ENCODE data around the gene SDHAF1. TPM values are rescaled to one million over a fixed set of nuclear protein-coding genes. Genes with fewer than 3 reads are reported as not detected.
"Not testable (repeated sequence)": the region's sequence is repeated elsewhere in the genome, so short reads cannot be mapped to it uniquely, and the experiment has no call there.

SDHAF1 gene
- total RNA-seq, 1 donor = 21.0 TPM

DNA sequence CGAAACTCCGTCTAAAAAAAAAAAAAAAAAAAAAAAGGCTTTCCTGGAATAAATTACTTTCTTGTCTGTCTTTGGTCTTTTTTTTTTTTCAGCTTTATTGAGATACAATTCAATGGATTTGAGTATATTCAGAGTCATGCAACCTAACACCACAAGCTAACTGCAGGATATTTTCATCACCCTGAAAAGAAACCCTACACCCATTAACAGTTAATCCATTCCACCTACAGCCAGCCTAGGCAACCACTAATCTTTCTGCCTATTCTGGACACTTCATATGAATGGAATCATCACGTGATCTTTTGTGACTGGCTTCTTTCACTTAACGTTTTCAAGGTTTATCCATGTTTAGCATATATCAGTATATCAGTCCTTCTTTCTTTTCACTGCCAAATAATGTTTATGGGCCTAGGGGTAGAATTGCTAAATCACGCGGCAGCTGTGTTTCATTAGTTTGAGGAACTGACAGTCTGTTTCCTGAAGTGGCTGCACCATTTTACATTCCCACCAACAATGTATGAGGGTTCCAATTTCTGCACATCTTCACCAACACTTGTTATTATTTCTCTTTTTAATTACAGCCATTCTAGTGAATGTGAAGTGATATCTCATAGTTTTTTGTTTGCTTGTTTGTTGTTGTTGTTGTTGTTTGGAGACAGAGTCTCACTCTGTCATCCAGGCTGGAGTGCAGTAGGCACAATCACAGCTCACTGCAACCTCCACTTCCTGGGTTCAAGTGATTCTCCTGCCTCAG, 38.9 kb upstream of the SDHAF1 start:
- no peak overlapping the region for H3K27ac ChIP-seq (ENCODE audit: low read depth, low read length)
- TF ChIP-seq, protein P1, sequence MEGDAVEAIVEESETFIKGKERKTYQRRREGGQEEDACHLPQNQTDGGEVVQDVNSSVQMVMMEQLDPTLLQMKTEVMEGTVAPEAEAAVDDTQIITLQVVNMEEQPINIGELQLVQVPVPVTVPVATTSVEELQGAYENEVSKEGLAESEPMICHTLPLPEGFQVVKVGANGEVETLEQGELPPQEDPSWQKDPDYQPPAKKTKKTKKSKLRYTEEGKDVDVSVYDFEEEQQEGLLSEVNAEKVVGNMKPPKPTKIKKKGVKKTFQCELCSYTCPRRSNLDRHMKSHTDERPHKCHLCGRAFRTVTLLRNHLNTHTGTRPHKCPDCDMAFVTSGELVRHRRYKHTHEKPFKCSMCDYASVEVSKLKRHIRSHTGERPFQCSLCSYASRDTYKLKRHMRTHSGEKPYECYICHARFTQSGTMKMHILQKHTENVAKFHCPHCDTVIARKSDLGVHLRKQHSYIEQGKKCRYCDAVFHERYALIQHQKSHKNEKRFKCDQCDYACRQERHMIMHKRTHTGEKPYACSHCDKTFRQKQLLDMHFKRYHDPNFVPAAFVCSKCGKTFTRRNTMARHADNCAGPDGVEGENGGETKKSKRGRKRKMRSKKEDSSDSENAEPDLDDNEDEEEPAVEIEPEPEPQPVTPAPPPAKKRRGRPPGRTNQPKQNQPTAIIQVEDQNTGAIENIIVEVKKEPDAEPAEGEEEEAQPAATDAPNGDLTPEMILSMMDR (IDR thresholded peaks at IDR 0.05; ENCODE audit: extremely low read depth, low read depth, low read length) = no peak
- H2AFZ ChIP-seq (ENCODE audit: low read length) = no peak overlapping the region
- no peaks in the 10 kb centered on the region for H3K4me1 ChIP-seq (ENCODE audit: insufficient read depth, low read length)
- H4K20me1 ChIP-seq (ENCODE audit: insufficient read depth, low read length) = no peaks in the 10 kb centered on the region
- H3K27me3 ChIP-seq (ENCODE audit: insufficient read depth, low read length) = peaks cover 28% of the 10 kb centered on the region
- no peaks in the 10 kb centered on the region for H3K36me3 ChIP-seq (ENCODE audit: insufficient read depth, low read length)
- no peaks in the 10 kb centered on the region for H3K9me3 ChIP-seq (ENCODE audit: low read depth, low read length)
- no peaks in the 10 kb centered on the region for H3K79me2 ChIP-seq (ENCODE audit: insufficient read depth, low read length)
- H3K4me3 ChIP-seq (ENCODE audit: insufficient read depth, low read length) = no peak overlapping the region
- H3K4me2 ChIP-seq (ENCODE audit: insufficient read depth, low read length) = no peak overlapping the region
- DNase-seq (ENCODE audit: insufficient read length, low spot score, missing footprints) = peak; percentile 13

DNA sequence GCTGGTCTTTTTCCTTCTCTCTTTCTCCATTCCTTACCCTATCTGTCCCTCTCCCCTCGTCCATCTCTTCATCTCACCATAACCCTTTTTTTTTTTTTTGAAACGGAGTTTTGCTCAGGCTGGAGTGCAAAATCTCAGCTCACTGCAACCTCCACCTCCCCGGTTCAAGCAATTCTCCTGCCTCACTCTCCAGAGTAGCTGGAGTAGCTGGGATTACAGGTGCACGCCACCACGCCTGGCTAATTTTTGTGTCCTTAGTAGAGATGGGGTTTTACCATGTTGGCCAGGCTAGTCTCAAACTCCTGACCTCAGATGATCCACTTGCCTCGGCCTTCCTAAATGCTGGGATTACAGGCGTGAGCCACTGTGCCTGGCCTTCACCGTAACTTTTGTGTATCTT, 37.6 kb upstream of the SDHAF1 start:
- H3K4me2 ChIP-seq (ENCODE audit: insufficient read depth, low read length); H3K4me1 ChIP-seq (ENCODE audit: insufficient read depth, low read length); H2AFZ ChIP-seq (ENCODE audit: low read length); H4K20me1 ChIP-seq (ENCODE audit: insufficient read depth, low read length); H3K79me2 ChIP-seq (ENCODE audit: insufficient read depth, low read length); H3K27ac ChIP-seq (ENCODE audit: low read depth, low read length); H3K4me3 ChIP-seq (ENCODE audit: insufficient read depth, low read length); DNase-seq (ENCODE audit: insufficient read length, low spot score, missing footprints); H3K36me3 ChIP-seq (ENCODE audit: insufficient read depth, low read length); H3K9me3 ChIP-seq (ENCODE audit: low read depth, low read length): not testable (repeated sequence)
- peaks cover 28% of the 10 kb centered on the region for H3K27me3 ChIP-seq (ENCODE audit: insufficient read depth, low read length)

GRCh38 chr19:35958660-35959039, 36.3 kb upstream of the SDHAF1 start:
- no peak overlapping the region for H2AFZ ChIP-seq (ENCODE audit: low read length)
- H3K36me3 ChIP-seq (ENCODE audit: insufficient read depth, low read length) = no peaks in the 10 kb centered on the region
- no peaks in the 10 kb centered on the region for H3K79me2 ChIP-seq (ENCODE audit: insufficient read depth, low read length)
- H4K20me1 ChIP-seq (ENCODE audit: insufficient read depth, low read length) = no peaks in the 10 kb centered on the region
- TF ChIP-seq, protein P1 (IDR thresholded peaks at IDR 0.05; ENCODE audit: extremely low read depth, low read depth, low read length) = no peak
- no peaks in the 10 kb centered on the region for H3K9me3 ChIP-seq (ENCODE audit: low read depth, low read length)
- no peak for DNase-seq (ENCODE audit: insufficient read length, low spot score, missing footprints)
- H3K4me1 ChIP-seq (ENCODE audit: insufficient read depth, low read length) = no peaks in the 10 kb centered on the region
- H3K27ac ChIP-seq (ENCODE audit: low read depth, low read length) = no peak overlapping the region
- no peak overlapping the region for H3K4me3 ChIP-seq (ENCODE audit: insufficient read depth, low read length)
- peaks cover 28% of the 10 kb centered on the region for H3K27me3 ChIP-seq (ENCODE audit: insufficient read depth, low read length)
- no peak overlapping the region for H3K4me2 ChIP-seq (ENCODE audit: insufficient read depth, low read length)

GRCh38 chr19:35959040-35959967, 35.7 kb upstream of the SDHAF1 start:
- Histone ChIP-seq H2AFZ (ENCODE audit: low read length) (no peak overlapping the region), H3K79me2 (ENCODE audit: insufficient read depth, low read length) (no peaks in the 10 kb centered on the region), H3K27me3 (ENCODE audit: insufficient read depth, low read length) (peaks cover 28% of the 10 kb centered on the region), H3K4me1 (ENCODE audit: insufficient read depth, low read length) (no peaks in the 10 kb centered on the region), H3K4me3 (ENCODE audit: insufficient read depth, low read length) (no peak overlapping the region), H3K4me2 (ENCODE audit: insufficient read depth, low read length) (no peak overlapping the region), H3K27ac (ENCODE audit: low read depth, low read length) (no peak overlapping the region), H3K9me3 (ENCODE audit: low read depth, low read length) (no peaks in the 10 kb centered on the region), H4K20me1 (ENCODE audit: insufficient read depth, low read length) (no peaks in the 10 kb centered on the region), H3K36me3 (ENCODE audit: insufficient read depth, low read length) (no peaks in the 10 kb centered on the region)
- DNase-seq (ENCODE audit: insufficient read length, low spot score, missing footprints) = peak; percentile 81
- TF ChIP-seq, protein P1 (IDR thresholded peaks at IDR 0.05; ENCODE audit: extremely low read depth, low read depth, low read length) = no peak
